Ammon's horn (tissue), 1 donor: ENCODE measurements around the gene C7orf33.
"Not testable (repeated sequence)": the region's sequence is repeated elsewhere in the genome, so short reads cannot be mapped to it uniquely, and the experiment has no call there.

Experiments
- DNase-seq: peaks from one replicate; pipeline ENCODE4 v3.0.0-alpha.2; 2016; ENCODE audit warnings: low spot score

C7orf33 gene

GRCh38 chr7:148590471-148590870 lies at the start of gene C7orf33:
C7orf33 (plus strand) TSS chr7:148590766; CDS start chr7:148590926, 160 bp downstream.
- no peak for DNase-seq

- DNase-seq, result no peak
Measured at GRCh38 chr7:148541891-148542504, 48.6 kb upstream of the C7orf33 start.

GRCh38 chr7:148543302-148543701 lies 47.3 kb upstream of the C7orf33 start:
- no peak for DNase-seq

GRCh38 chr7:148545172-148545571 lies 45.4 kb upstream of the C7orf33 start:
- DNase-seq, result no peak

- no peak for DNase-seq
Measured at GRCh38 chr7:148545932-148546331, 44.6 kb upstream of the C7orf33 start.

GRCh38 chr7:148546857-148547256 lies 43.7 kb upstream of the C7orf33 start:
- no peak for DNase-seq

- no peak for DNase-seq
Measured at GRCh38 chr7:148547951-148548350, 42.6 kb upstream of the C7orf33 start.

GRCh38 chr7:148553979-148554378 lies 36.6 kb upstream of the C7orf33 start:
- DNase-seq, result no peak

GRCh38 chr7:148556892-148557291 lies 33.7 kb upstream of the C7orf33 start:
- DNase-seq, result no peak

- DNase-seq, result no peak
Measured at GRCh38 chr7:148558914-148559313, 31.7 kb upstream of the C7orf33 start.

GRCh38 chr7:148561099-148561498 lies 29.5 kb upstream of the C7orf33 start:
- no peak for DNase-seq

GRCh38 chr7:148563583-148564274 lies 26.8 kb upstream of the C7orf33 start:
- DNase-seq, result no peak

GRCh38 chr7:148564275-148564951 lies 26.2 kb upstream of the C7orf33 start:
- DNase-seq, result not testable (repeated sequence)

GRCh38 chr7:148566736-148567135 lies 23.8 kb upstream of the C7orf33 start:
- DNase-seq, result no peak

- no peak for DNase-seq
Measured at GRCh38 chr7:148567524-148567923, 23.0 kb upstream of the C7orf33 start.

GRCh38 chr7:148570510-148570909 lies 20.1 kb upstream of the C7orf33 start:
- DNase-seq, result no peak

- DNase-seq, result not testable (repeated sequence)
Measured at GRCh38 chr7:148570973-148571372, 19.6 kb upstream of the C7orf33 start.

- DNase-seq, result no peak
Measured at GRCh38 chr7:148571381-148571780, 19.2 kb upstream of the C7orf33 start.

GRCh38 chr7:148572067-148572522 lies 18.5 kb upstream of the C7orf33 start:
- no peak for DNase-seq

- DNase-seq, result not testable (repeated sequence)
Measured at GRCh38 chr7:148573581-148573980, 17.0 kb upstream of the C7orf33 start.

GRCh38 chr7:148575640-148576411 lies 14.7 kb upstream of the C7orf33 start:
- DNase-seq, result peak; percentile 73

- DNase-seq, result no peak
Measured at GRCh38 chr7:148579366-148579765, 11.2 kb upstream of the C7orf33 start.
